Mesothelial cell of epicardium (in vitro differentiated cells): ENCODE measurements around the gene ARHGAP6. TPM values are rescaled to one million over a fixed set of nuclear protein-coding genes. Genes with fewer than 3 reads are reported as not detected.
A peak's percentile ranks its signal among the peaks of the same experiment; 100 is the strongest.

Experiments
- DNase-seq, 2 experiments: peaks; one replicate each; pipeline ENCODE4 v3.0.0; 2021; ENCODE audit warnings: low spot score in 2 of 2; ENCODE audit not compliant: unreplicated experiment in 2 of 2
- H3K27ac Mint-ChIP-seq: 2 replicates; pipeline ENCODE4 v1.8.0; 2021; ENCODE audit warnings: mixed read lengths
- H3K27me3 Mint-ChIP-seq: 2 replicates; pipeline ENCODE4 v1.8.0; 2021; ENCODE audit warnings: low read depth, mixed read lengths
- H3K36me3 Mint-ChIP-seq: 2 replicates; pipeline ENCODE4 v1.8.0; 2021; ENCODE audit warnings: mixed read lengths
- H3K4me1 Mint-ChIP-seq: 2 replicates; pipeline ENCODE4 v1.8.0; 2021; ENCODE audit warnings: mixed read lengths
- H3K4me3 Mint-ChIP-seq: 2 replicates; pipeline ENCODE4 v1.8.0; 2021; ENCODE audit warnings: mild to moderate bottlenecking, moderate library complexity, mixed read lengths
- H3K9me3 Mint-ChIP-seq: 2 replicates; pipeline ENCODE4 v1.8.0; 2021; ENCODE audit warnings: mixed read lengths
- CTCF ChIP-seq: fragments of 200-600 bp; sonication (generic); IDR thresholded peaks from one replicate; pipeline ENCODE4 v1.5.0; 2021; ENCODE audit warnings: antibody characterized with exemption; ENCODE audit not compliant: unreplicated experiment
- total RNA-seq: library from RNA; stranded (reverse); gene quantifications from 3 replicates; pipeline ENCODE4 v1.2.1, GENCODE V29; 2021

The ARHGAP6 gene
- total RNA-seq, 1 donor from 2014 or later, result 5.3 TPM

GRCh38 chrX:11426712-11427452 lies 238.8 kb downstream of the ARHGAP6 start:
- H3K9me3 Mint-ChIP-seq, result peaks cover 23% of the 10 kb centered on the region
- H3K4me1 Mint-ChIP-seq, result peaks cover 9% of the 10 kb centered on the region
- DNase-seq, result no peak

GRCh38 chrX:11424903-11425674 lies 240.6 kb downstream of the ARHGAP6 start:
- H3K9me3 Mint-ChIP-seq, result peaks cover 23% of the 10 kb centered on the region
- no peak overlapping the region for H3K27ac Mint-ChIP-seq
- H3K4me1 Mint-ChIP-seq, result peaks cover 7% of the 10 kb centered on the region
- no peaks in the 10 kb centered on the region for H3K36me3 Mint-ChIP-seq
- no peak for TF ChIP-seq CTCF
- DNase-seq, result no peak
- no peak overlapping the region for H3K4me3 Mint-ChIP-seq
- H3K27me3 Mint-ChIP-seq, result peaks cover 13% of the 10 kb centered on the region

More at GRCh38 chrX:11426712-11427452, 238.8 kb downstream of the ARHGAP6 start:
- no peak overlapping the region for H3K27ac Mint-ChIP-seq
- H3K4me3 Mint-ChIP-seq, result peak overlapping the region; percentile 55
- peaks cover 13% of the 10 kb centered on the region for H3K27me3 Mint-ChIP-seq
- no peak for TF ChIP-seq CTCF
- H3K36me3 Mint-ChIP-seq, result no peaks in the 10 kb centered on the region

- no peak for TF ChIP-seq CTCF
- Mint-ChIP-seq H3K27ac (no peak overlapping the region), H3K4me3 (no peak overlapping the region), H3K9me3 (peaks cover 24% of the 10 kb centered on the region), H3K27me3 (peaks cover 11% of the 10 kb centered on the region), H3K4me1 (peaks cover 7% of the 10 kb centered on the region), H3K36me3 (no peaks in the 10 kb centered on the region)
- no peak for DNase-seq
These were observed 241.8 kb downstream of the ARHGAP6 start for GRCh38 chrX:11423949-11424348.

- H3K36me3 Mint-ChIP-seq, result no peaks in the 10 kb centered on the region
- no peak overlapping the region for H3K27ac Mint-ChIP-seq
- H3K9me3 Mint-ChIP-seq, result peaks cover 29% of the 10 kb centered on the region
- no peak for TF ChIP-seq CTCF
- DNase-seq, result no peak
- peaks cover 11% of the 10 kb centered on the region for H3K27me3 Mint-ChIP-seq
- H3K4me3 Mint-ChIP-seq, result no peak overlapping the region
- peaks cover 7% of the 10 kb centered on the region for H3K4me1 Mint-ChIP-seq
These were observed 242.3 kb downstream of the ARHGAP6 start for GRCh38 chrX:11423362-11423818.

- Mint-ChIP-seq H3K4me3 (no peak overlapping the region), H3K9me3 (peaks cover 29% of the 10 kb centered on the region), H3K27ac (no peak overlapping the region), H3K4me1 (peaks cover 7% of the 10 kb centered on the region), H3K36me3 (no peaks in the 10 kb centered on the region), H3K27me3 (peaks cover 11% of the 10 kb centered on the region)
- TF ChIP-seq CTCF, result no peak
- no peak for DNase-seq
These were observed 243.2 kb downstream of the ARHGAP6 start for GRCh38 chrX:11422525-11422857.
